OCI-LY7 (cell line): ENCODE measurements around the gene ACAN. TPM values are rescaled to one million over a fixed set of nuclear protein-coding genes. Genes with fewer than 3 reads are reported as not detected.
"Not testable (repeated sequence)": the region's sequence is repeated elsewhere in the genome, so short reads cannot be mapped to it uniquely, and the experiment has no call there.

Experiments used
- BruUV-seq: library from RNA; stranded (reverse); fragments of 400-500 nt; replicated peaks from 2 replicates; lab custom pipeline; 2021; lab: Mats Ljungman, UMichigan
- CTCF ChIA-PET: fragments of 300-600 bp; sonication (Branson Sonifier 250); formaldehyde crosslinking; loops from one replicate; lab custom pipeline; 2022; ENCODE audit warnings: antibody characterized with exemption; ENCODE audit not compliant: unreplicated experiment; lab: Charles Lee
- POLR2A ChIA-PET: fragments of 300-600 bp; sonication (Branson Sonifier 250); formaldehyde crosslinking; loops from one replicate; lab custom pipeline; 2022; ENCODE audit warnings: antibody characterized with exemption; lab: Charles Lee
- DNase-seq: peaks from one replicate; pipeline ENCODE4 v3.0.0-alpha.2; 2015; ENCODE audit warnings: low spot score
- H2AFZ ChIP-seq: fragments of 200-600 bp; sonication (generic), shearing (Covaris generic); 2 replicates; pipeline ENCODE4 v1.6.1; 2014; ENCODE audit warnings: mild to moderate bottlenecking, antibody characterized with exemption, low read length, moderate library complexity
- H3K27ac ChIP-seq: fragments of 200-600 bp; sonication (generic); 2 replicates; pipeline ENCODE4 v1.5.1; 2014; ENCODE audit warnings: mixed run types, low read depth, mild to moderate bottlenecking, moderate library complexity, low read length, inconsistent platforms; ENCODE audit not compliant: poor library complexity, severe bottlenecking
- H3K36me3 ChIP-seq: fragments of 200-600 bp; sonication (generic); 2 replicates; pipeline ENCODE4 v1.6.1; 2014; ENCODE audit warnings: mild to moderate bottlenecking, antibody characterized with exemption, low read length, moderate library complexity, mixed read lengths; ENCODE audit not compliant: insufficient read depth
- H3K4me1 ChIP-seq: fragments of 200-600 bp; sonication (generic); 2 replicates; pipeline ENCODE4 v1.5.1; 2014; ENCODE audit warnings: mild to moderate bottlenecking, low read length; ENCODE audit not compliant: insufficient read depth, poor library complexity, severe bottlenecking
- H3K4me2 ChIP-seq: fragments of 200-600 bp; sonication (generic); 2 replicates; pipeline ENCODE4 v1.6.1; 2014; ENCODE audit warnings: mild to moderate bottlenecking, low read length
- H3K4me3 ChIP-seq: fragments of 200-600 bp; sonication (generic); 2 replicates; pipeline ENCODE4 v1.5.1; 2014; ENCODE audit warnings: mild to moderate bottlenecking, low read depth, low read length; ENCODE audit not compliant: poor library complexity, severe bottlenecking
- H3K79me2 ChIP-seq: fragments of 200-600 bp; sonication (generic); 2 replicates; pipeline ENCODE4 v1.6.1; 2016; ENCODE audit warnings: low read depth, mild to moderate bottlenecking, low read length, moderate library complexity, mixed read lengths; ENCODE audit not compliant: insufficient read depth
- H3K9me2 ChIP-seq: fragments of 200-600 bp; sonication (generic); 2 replicates; pipeline ENCODE4 v1.6.1; 2016; ENCODE audit warnings: mild to moderate bottlenecking, low read length, mixed read lengths; ENCODE audit not compliant: insufficient read depth
- H3K9me3 ChIP-seq: fragments of 200-600 bp; sonication (generic); 2 replicates; pipeline ENCODE4 v1.6.1; 2014; ENCODE audit warnings: mild to moderate bottlenecking, mixed run types, low read length, mixed read lengths
- H4K20me1 ChIP-seq: fragments of 200-600 bp; sonication (generic); 2 replicates; pipeline ENCODE4 v1.6.1; 2014; ENCODE audit warnings: mild to moderate bottlenecking, antibody characterized with exemption, low read length, moderate library complexity, mixed read lengths; ENCODE audit not compliant: insufficient read depth
- CTCF ChIP-seq: fragments of 200-600 bp; sonication (generic); conservative IDR thresholded peaks from 2 replicates; pipeline ENCODE4 v1.5.1; 2014; ENCODE audit warnings: mild to moderate bottlenecking, antibody characterized with exemption, low read length, moderate library complexity, mixed read lengths
- EZH2phosphoT487 ChIP-seq: fragments of 200-600 bp; sonication (generic); IDR thresholded peaks from 2 replicates; pipeline ENCODE4 v1.6.1; 2018; ENCODE audit warnings: low read depth, borderline replicate concordance, mild to moderate bottlenecking, mixed run types, antibody characterized with exemption, low read length, moderate library complexity, mixed read lengths
- intact Hi-C: fragments of 100-400 bp; cut with micrococcal nuclease; formaldehyde crosslinking; loops from one replicate; pipeline ENCODE4 v1.10.0; 2022; ENCODE audit not compliant: unreplicated experiment
- total RNA-seq, 2 experiments: library from RNA; depleted of rRNA in 1 of 2; stranded (reverse); fragments of >200 nt in 1 of 2; shearing (Covaris generic) in 1 of 2; gene quantifications; 2 replicates each; pipeline ENCODE4 v1.2.3, GENCODE V29; 2014 to 2022

ACAN gene
- total RNA-seq, 2 experiments from 2014 or later, result not detected

DNA sequence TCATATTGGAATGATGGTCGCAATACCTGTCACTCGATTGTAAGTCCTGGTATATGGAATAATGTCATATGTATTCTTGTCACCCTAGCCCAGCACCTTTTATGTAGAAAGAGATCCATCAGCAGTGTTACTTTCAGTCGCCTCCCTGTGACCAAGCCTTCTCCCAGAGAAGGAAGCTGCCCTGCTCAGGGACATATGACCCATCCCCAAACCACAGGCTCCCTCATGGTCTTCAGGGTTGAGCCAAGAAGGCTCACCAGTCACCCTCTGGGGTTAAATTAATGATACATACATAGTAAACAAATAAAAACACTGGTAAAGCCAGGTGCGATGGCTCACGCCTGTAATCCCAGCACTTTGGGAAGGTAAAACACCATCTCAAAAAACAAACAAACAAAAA is 114.5 kb downstream of the ACAN start:
- Histone ChIP-seq H3K79me2 (no peaks in the 10 kb centered on the region), H3K4me3 (no peak overlapping the region), H3K27ac (no peak overlapping the region), H3K36me3 (no peaks in the 10 kb centered on the region), H3K9me2 (no peaks in the 10 kb centered on the region), H3K4me2 (no peak overlapping the region), H2AFZ (no peak overlapping the region), H3K9me3 (no peaks in the 10 kb centered on the region), H3K4me1 (peaks cover 8% of the 10 kb centered on the region), H4K20me1 (no peaks in the 10 kb centered on the region)
- DNase-seq, result no peak
- TF ChIP-seq EZH2phosphoT487 (no peak), CTCF (no peak)
- intact Hi-C loops, result no loop called here
- ChIA-PET POLR2A (interaction anchor here (0.7 kb wide), 1 partner anchor 34 kb away, joined by 3 read pairs; no protein-coding TSS in a partner anchor), CTCF (no interaction called here)
- BruUV-seq, result no TSS peak

DNA sequence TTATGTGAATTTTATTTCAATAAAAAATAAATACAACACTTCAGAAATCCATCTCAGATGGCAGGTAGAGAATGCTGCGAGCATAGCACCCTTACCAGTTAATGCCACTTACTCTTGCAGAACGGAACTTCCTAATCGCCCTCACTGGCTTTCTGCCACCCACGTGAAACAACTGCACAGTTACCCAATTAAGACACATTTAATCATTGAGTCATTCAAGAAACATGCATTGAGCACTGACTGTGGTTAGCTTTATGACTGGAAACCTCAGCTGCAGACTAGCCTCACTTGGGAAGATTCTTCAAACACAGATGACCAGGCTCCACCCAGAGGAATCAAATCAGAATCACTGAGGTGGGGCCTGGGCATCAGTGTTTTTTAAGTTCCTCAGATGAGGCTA is 115.5 kb downstream of the ACAN start:
- no peak for DNase-seq
- Histone ChIP-seq H3K4me1 (peaks cover 4% of the 10 kb centered on the region), H2AFZ (no peak overlapping the region), H4K20me1 (no peaks in the 10 kb centered on the region), H3K4me2 (no peak overlapping the region), H3K36me3 (no peaks in the 10 kb centered on the region), H3K4me3 (no peak overlapping the region), H3K9me3 (no peaks in the 10 kb centered on the region), H3K9me2 (no peaks in the 10 kb centered on the region), H3K79me2 (no peaks in the 10 kb centered on the region), H3K27ac (no peak overlapping the region)
- no TSS peak for BruUV-seq
- POLR2A ChIA-PET, result no interaction called here
- intact Hi-C loops, result no loop called here
- TF ChIP-seq EZH2phosphoT487 (no peak), CTCF (no peak)
- CTCF ChIA-PET, result no interaction called here

GRCh38 chr15:88920186-88920891 is 117.1 kb downstream of the ACAN start:
- Histone ChIP-seq H3K79me2 (no peaks in the 10 kb centered on the region), H3K36me3 (no peaks in the 10 kb centered on the region), H3K9me3 (no peaks in the 10 kb centered on the region), H3K27ac (no peak overlapping the region), H4K20me1 (no peaks in the 10 kb centered on the region), H3K4me3 (no peak overlapping the region), H2AFZ (no peak overlapping the region), H3K4me2 (no peak overlapping the region), H3K4me1 (no peaks in the 10 kb centered on the region), H3K9me2 (no peaks in the 10 kb centered on the region)
- BruUV-seq, result no TSS peak
- POLR2A ChIA-PET, result interaction anchor here (0.7 kb wide), 1 partner anchor 38 kb away, joined by 5 read pairs; no protein-coding TSS in a partner anchor
- intact Hi-C loops, result no loop called here
- TF ChIP-seq CTCF (no peak), EZH2phosphoT487 (no peak)
- CTCF ChIA-PET, result no interaction called here
- no peak for DNase-seq

DNA sequence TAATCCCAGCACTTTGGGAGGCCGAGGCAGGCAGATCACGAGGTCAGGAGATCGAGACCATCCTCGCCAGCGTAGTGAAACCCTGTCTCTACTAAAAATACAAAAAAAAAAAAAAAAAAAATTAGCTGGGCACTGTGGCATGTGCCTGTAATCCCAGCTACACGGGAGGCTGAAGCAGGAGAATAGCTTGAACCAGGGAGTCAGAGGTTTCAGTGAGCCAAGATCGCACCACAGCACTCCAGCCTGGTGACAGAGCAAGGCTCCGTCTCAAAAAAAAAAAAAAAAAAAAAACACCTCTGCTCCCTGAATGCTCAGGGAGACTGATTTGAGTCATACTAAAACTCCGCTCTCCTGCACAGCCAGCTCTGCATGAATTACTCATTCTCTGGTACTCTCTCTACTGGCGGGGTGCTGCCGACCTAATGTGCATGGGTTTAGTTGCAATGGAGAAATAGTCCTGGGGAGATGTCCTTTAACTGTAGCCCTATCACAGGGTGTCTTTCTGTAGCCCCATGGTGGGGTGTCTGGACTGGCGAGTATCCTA is 117.7 kb downstream of the ACAN start:
- H3K36me3 ChIP-seq, H3K79me2 ChIP-seq, H2AFZ ChIP-seq, H3K4me3 ChIP-seq, H3K9me2 ChIP-seq, H3K27ac ChIP-seq, H3K4me2 ChIP-seq, DNase-seq, intact Hi-C loops, H3K4me1 ChIP-seq, H4K20me1 ChIP-seq, H3K9me3 ChIP-seq, BruUV-seq, CTCF ChIA-PET: not testable (repeated sequence)
- POLR2A ChIA-PET, result interaction anchor here (0.7 kb wide), 1 partner anchor 39 kb away, joined by 5 read pairs; no protein-coding TSS in a partner anchor
